ENCODE measurements around the gene TFF2.

Gene TFF2, protein sequence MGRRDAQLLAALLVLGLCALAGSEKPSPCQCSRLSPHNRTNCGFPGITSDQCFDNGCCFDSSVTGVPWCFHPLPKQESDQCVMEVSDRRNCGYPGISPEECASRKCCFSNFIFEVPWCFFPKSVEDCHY

DNA sequence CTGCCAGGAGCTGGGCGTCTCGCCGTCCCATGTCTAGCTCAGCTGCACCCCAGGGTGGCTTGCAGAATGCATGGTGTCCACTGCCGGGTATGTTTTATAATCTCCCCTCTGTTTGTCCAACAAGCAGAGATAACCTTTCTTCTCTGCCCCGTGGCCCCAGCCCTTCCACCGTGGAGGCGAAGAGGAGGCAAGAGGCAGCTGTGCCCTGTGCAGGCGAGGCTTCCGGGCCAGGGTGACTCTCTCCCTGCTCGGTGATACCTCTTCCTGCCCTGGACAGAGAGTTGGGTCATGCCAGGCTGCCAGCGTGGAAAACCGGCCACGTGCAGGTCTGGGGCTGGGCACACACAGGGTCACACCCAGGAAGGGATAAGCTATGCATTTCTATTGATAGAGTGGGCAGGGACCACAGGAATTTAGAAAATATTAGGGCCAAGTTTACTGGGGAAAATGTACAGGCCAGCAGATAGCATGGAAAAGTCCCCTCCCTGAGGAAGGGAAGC is at the start of gene TFF2:
TSS of gene TFF2 (minus strand) at position 68 of the 500 bp plus-strand sequence. CDS start at position 31, 37 bp downstream.
- TF ChIP-seq, protein P1, sequence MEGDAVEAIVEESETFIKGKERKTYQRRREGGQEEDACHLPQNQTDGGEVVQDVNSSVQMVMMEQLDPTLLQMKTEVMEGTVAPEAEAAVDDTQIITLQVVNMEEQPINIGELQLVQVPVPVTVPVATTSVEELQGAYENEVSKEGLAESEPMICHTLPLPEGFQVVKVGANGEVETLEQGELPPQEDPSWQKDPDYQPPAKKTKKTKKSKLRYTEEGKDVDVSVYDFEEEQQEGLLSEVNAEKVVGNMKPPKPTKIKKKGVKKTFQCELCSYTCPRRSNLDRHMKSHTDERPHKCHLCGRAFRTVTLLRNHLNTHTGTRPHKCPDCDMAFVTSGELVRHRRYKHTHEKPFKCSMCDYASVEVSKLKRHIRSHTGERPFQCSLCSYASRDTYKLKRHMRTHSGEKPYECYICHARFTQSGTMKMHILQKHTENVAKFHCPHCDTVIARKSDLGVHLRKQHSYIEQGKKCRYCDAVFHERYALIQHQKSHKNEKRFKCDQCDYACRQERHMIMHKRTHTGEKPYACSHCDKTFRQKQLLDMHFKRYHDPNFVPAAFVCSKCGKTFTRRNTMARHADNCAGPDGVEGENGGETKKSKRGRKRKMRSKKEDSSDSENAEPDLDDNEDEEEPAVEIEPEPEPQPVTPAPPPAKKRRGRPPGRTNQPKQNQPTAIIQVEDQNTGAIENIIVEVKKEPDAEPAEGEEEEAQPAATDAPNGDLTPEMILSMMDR (IDR thresholded peaks at IDR 0.05; ENCODE audit: low read depth, low read length, missing control alignments) = no peak
- no peak for DNase-seq (ENCODE audit: low read depth)
- in situ Hi-C loops (cut with HindIII; ENCODE audit: low sequenced_read_pairs) = no loop called here
- no peak within 1 kb of the TSS for H3K4me3 ChIP-seq (ENCODE audit: low read depth, low read length)

DNA sequence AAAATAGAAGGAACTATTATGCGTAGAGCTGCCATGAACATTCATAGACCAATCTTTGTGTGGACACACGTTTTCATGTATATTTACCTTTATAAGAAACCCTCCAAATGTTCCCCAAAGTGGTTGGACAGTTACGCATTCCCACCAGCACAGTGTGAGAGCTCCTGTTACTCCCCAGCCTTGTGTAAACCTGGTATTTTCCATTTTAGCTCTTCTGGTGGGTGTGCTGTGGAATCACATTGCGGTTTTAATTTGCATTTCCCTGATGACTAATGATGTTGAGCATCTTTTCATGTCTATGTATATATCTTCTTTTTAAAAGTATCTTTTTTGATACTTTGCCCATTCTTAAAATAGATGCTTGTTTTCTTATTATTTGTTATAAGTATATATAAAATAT is 49.7 kb upstream of the TFF2 start:
- no peak for DNase-seq (ENCODE audit: low read depth)
- TF ChIP-seq, protein P1 (IDR thresholded peaks at IDR 0.05; ENCODE audit: low read depth, low read length, missing control alignments) = no peak
- no peak overlapping the region for H3K4me3 ChIP-seq (ENCODE audit: low read depth, low read length)
- in situ Hi-C loops (cut with HindIII; ENCODE audit: low sequenced_read_pairs) = no loop called here

DNA sequence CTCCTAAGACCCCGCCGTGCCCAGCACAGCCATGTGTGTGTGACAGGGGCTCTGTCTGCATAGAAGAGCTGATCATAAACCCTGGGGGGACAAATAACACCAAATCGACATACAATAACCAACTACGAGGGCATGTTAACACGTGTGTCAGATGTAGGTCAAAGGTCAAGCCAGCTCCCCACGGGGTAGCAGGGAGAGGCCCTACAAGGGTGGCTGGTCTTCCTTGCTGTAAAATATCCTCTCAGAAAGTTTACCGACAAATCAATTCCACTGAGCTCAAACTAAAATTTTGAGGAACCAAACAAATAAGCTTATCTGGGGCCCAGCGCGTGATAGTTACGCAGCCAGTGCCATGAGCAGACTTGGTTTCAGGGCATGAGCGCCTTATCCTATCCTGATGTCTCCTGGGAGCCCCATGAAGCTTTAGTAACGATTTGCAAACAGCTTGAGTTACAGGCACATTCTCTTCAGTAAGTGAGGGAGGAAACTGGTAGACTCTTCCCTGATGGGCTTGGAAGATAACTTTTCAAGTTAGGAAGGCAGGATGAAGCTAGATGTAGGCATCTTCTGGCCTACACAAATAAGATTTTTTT is 47.7 kb upstream of the TFF2 start:
- DNase-seq (ENCODE audit: low read depth) = no peak
- in situ Hi-C loops (cut with HindIII; ENCODE audit: low sequenced_read_pairs) = no loop called here
- no peak overlapping the region for H3K4me3 ChIP-seq (ENCODE audit: low read depth, low read length)
- TF ChIP-seq, protein P1 (IDR thresholded peaks at IDR 0.05; ENCODE audit: low read depth, low read length, missing control alignments) = no peak

DNA sequence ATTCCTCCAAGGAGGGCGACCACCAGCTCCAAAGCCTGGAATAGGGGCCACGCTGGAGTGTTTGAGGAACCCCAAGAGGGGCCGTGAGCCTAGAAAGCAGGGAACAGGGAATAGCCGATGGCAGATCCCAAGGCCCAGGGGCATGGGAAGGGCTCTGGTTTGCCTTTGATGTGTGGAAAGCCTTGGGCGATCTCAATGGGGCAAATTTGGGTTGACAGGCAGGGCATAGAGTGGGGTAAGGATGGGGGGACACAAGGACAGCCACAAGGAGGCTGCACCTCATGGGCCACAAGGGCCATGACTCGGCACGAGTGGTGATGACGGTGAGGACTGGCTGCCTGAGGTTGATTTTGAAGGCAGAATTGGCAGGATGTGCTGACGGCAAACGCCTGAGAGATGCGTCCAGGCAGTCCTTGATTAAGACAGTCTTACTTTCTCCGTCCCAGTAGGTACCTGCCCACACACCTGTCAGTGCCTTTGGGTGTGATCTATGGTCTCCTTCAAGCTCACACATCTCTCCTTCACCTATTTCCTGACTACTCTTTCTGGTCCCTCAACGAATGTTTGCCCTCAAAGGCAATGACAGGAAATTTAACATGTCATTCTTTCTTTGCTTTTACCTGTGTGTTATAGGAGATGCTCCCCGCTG is 47.1 kb upstream of the TFF2 start:
- in situ Hi-C loops (cut with HindIII; ENCODE audit: low sequenced_read_pairs) = no loop called here
- no peak overlapping the region for H3K4me3 ChIP-seq (ENCODE audit: low read depth, low read length)
- TF ChIP-seq, protein P1 (IDR thresholded peaks at IDR 0.05; ENCODE audit: low read depth, low read length, missing control alignments) = no peak
- no peak for DNase-seq (ENCODE audit: low read depth)

DNA sequence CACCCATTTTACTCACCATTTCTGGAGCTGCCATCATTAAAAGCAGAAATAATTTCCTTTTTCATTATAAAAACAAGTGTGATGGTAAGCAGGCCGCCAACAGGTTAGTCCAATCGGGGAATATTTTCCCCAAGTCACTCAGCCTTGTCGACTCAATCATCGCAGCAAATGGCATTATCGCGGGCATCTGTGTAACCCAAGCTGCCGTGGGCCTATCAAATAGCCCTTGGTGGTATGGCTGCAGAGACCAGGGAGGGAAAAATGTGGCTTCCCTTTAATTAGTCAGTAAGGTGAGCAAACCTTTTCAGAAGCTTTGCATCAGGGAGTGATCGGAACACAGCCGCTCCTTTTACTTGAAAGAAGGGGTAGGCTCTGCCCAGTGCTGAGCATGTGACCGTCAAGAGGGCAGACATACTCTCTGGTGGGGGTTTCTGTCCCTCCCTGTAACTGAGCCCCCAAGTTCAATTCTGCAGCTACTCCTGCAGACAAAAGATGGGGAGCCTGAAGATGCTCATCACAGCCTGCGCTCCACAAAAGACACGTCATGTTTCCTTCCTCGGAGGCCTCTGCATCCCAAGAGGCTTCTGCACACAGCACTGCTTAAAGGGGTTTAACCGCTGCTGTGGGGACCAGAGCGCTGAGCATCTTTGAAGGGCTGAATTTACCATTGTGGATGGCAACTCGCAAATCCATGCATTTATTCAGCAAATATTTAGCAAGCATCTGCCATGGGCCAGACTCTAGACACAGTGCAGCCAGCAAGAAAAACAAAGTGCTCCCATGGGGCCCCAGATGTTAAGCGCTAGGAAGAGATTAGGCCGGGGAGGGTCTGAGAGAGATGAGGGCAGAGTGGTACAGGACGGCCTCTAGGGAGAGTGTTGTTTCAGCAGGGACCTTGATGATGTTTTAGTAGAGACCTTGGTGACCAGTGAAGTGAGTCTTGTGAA is 46.3 kb upstream of the TFF2 start:
- no peak overlapping the region for H3K4me3 ChIP-seq (ENCODE audit: low read depth, low read length)
- DNase-seq (ENCODE audit: low read depth) = no peak
- TF ChIP-seq, protein P1 (IDR thresholded peaks at IDR 0.05; ENCODE audit: low read depth, low read length, missing control alignments) = no peak
- in situ Hi-C loops (cut with HindIII; ENCODE audit: low sequenced_read_pairs) = no loop called here
